ENCODE measurements around the gene SERPINC1.
"Not testable (repeated sequence)": the region's sequence is repeated elsewhere in the genome, so short reads cannot be mapped to it uniquely, and the experiment has no call there.

Gene SERPINC1

DNA sequence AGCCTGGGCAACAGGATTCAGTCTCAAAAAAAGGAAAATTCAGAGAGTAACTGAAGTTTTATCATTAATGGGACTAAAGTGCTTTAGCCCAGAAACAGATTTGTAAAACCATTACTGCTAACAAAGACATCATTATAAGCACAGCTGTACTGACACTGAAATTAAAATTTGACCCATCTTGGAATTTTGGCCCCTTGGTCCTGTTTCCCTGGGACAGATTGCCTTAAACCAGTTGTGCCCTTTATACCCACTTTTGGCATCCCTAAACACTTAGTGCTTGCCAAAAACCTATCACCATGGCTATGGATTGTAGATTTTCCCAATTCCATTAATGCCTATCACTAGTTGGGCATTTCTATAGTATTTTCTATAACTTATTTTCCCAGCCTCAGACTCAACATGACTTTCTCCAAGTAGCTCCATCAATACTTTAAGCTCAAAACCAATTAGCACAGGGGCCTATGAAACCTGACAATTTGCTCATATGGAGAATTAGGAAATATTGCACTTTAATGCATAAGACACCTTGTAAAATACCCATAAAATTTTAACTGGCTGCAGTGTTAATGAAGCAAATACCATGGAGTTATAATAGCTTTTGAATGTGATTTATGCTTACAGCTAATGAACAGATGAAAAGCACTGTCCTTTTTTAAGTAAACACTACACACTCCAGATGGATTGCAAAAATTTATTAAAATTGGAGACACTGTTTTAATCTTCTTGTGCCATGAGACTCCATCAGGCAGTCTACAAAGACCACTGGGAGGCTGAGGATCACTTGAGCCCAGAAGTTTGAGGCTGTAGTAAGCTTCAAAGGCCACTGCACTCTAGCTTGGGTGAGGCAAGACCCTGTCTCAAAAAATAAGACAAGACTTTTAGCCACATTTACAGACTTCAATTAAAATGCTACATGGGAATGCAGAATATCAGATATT is 53.6 kb downstream of the SERPINC1 start:
- DNase-seq = no peak

GRCh38 chr1:173862769-173863223 is 54.3 kb downstream of the SERPINC1 start:
- DNase-seq = no peak

- DNase-seq = not testable (repeated sequence)
Measured at GRCh38 chr1:173862146-173862768, 54.9 kb downstream of the SERPINC1 start.

- no peak for DNase-seq
Measured at GRCh38 chr1:173861731-173862145, 55.4 kb downstream of the SERPINC1 start.

GRCh38 chr1:173860065-173860464 is 57.1 kb downstream of the SERPINC1 start:
- DNase-seq = no peak

DNA sequence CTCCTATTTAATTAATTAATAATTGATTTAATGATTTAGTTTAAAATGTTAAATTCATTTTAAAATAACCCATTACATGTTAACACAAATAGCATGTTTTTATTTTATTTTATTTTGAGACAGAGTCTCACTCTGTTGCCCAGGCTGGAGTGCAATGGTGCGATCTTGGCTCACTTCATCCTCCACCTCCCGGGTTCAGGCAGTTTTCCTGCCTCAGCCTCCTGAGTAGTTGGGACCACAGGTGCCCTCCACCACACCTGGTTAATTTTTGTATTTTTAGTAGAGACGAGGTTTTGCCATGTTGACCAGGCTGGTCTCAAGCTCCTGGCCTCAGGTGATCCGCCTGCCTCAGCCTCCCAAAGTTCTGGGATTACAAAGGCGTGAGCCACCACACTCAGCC is 57.6 kb downstream of the SERPINC1 start:
- not testable (repeated sequence) for DNase-seq

GRCh38 chr1:173857363-173857917 is 59.7 kb downstream of the SERPINC1 start:
- DNase-seq = no peak

DNA sequence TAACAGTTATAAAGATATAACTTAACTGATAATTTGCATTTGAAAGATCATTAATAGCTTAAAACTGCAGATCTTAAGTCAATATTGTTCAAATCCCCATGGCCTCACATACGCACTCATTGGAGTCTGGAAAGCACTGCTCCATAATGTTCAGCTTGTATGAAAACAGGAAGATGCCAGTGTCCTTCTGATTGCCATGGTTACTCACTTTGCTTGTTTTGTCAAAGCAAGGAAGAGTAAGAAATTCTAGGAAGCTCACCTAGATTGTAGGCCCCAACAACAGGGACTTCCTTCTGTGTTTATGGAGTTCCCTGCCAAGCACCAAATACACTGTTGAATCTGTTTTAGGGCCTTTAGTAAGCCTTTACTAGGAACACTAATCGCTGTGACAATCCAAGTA is 60.2 kb downstream of the SERPINC1 start:
- no peak for DNase-seq

DNA sequence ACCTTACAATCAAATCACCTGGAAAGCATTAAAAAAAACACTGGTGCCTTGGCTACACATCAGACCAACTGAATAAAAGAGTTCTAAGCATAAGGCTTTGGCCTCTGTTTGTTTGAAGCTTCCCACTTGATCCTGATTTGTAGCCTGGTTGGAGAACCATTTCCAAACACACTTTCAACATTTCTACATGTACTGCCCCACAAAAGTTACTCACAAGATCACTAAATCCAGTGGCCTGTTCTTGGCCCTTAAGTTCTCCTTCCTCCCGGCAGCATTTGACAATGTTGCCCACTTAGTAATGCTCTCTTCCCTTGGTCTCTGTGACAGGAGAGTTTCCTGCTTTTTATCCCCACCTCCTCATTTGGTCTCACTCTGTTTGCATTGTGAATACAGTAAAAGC is 61.1 kb downstream of the SERPINC1 start:
- no peak for DNase-seq

Measured in right kidney (tissue), 1 donor.